Tibial artery (tissue), 4 donors: ENCODE results near the gene CCT5.

ENCODE experiments used
- DNase-seq, 2 donors: peaks; one replicate each; pipeline ENCODE4 v3.0.0-alpha.2; 2019
- H3K27ac ChIP-seq, 2 donors: fragments of 200-600 bp; sonication (generic) in 1 of 2; 1 replicate in 1 of 2; 2 replicates in 1 of 2; pipeline ENCODE4 v1.5.1; 2018 to 2019; ENCODE audit warnings: mild to moderate bottlenecking in 1 of 2
- H3K27me3 ChIP-seq, 2 donors: fragments of 200-600 bp; sonication (generic) in 1 of 2; one replicate each; pipeline versions ENCODE4 v1.5.1 to v1.6.0; 2016 to 2019
- H3K36me3 ChIP-seq, 3 donors: fragments of 200-600 bp; sonication (generic) in 2 of 3; one replicate each; pipeline ENCODE4 v1.5.1; 2016 to 2019; ENCODE audit warnings: mild to moderate bottlenecking in 2 of 3
- H3K4me1 ChIP-seq, 4 donors: fragments of 200-600 bp; sonication (generic) in 2 of 4; 1 replicate in 3 of 4; 2 replicates in 1 of 4; pipeline ENCODE4 v1.5.1; 2016 to 2019
- H3K4me3 ChIP-seq, 2 donors: fragments of 200-600 bp; sonication (generic) in 1 of 2; 1 replicate in 1 of 2; 2 replicates in 1 of 2; pipeline ENCODE4 v1.5.1; 2018 to 2019; ENCODE audit warnings: mild to moderate bottlenecking in 2 of 2
- H3K9me3 ChIP-seq, 3 donors: fragments of 200-600 bp; sonication (generic) in 1 of 3; one replicate each; pipeline ENCODE4 v1.5.1; 2016 to 2019
- intact Hi-C: fragments of 100-400 bp; cut with DNase I; formaldehyde crosslinking; loops from one replicate; pipeline ENCODE4 v1.15.0; 2023; ENCODE audit warnings: low total_unique reads
- TF ChIP-seq, protein P1 (sequence below), 2 experiments: fragments of 200-600 bp in 1 of 2; fragments of 450-650 bp in 1 of 2; IDR thresholded peaks; one replicate each; pipeline ENCODE4 v1.5.1; 2017 to 2019; ENCODE audit warnings: antibody characterized with exemption in 2 of 2, mild to moderate bottlenecking in 1 of 2, moderate library complexity in 1 of 2

The CCT5 gene

GRCh38 chr5:10262995-10263394, 12.9 kb downstream of the CCT5 start:
- no peak for DNase-seq
- intact Hi-C loops, result no loop called here
- Histone ChIP-seq H3K4me3 (no peak overlapping the region), H3K9me3 (no peaks in the 10 kb centered on the region), H3K27ac (no peak overlapping the region), H3K36me3 (peaks cover 71 to 81% (median 77%) of the 10 kb centered on the region in 3 donors), H3K27me3 (no peaks in the 10 kb centered on the region), H3K4me1 (no peaks in the 10 kb centered on the region)
- TF ChIP-seq, protein P1, sequence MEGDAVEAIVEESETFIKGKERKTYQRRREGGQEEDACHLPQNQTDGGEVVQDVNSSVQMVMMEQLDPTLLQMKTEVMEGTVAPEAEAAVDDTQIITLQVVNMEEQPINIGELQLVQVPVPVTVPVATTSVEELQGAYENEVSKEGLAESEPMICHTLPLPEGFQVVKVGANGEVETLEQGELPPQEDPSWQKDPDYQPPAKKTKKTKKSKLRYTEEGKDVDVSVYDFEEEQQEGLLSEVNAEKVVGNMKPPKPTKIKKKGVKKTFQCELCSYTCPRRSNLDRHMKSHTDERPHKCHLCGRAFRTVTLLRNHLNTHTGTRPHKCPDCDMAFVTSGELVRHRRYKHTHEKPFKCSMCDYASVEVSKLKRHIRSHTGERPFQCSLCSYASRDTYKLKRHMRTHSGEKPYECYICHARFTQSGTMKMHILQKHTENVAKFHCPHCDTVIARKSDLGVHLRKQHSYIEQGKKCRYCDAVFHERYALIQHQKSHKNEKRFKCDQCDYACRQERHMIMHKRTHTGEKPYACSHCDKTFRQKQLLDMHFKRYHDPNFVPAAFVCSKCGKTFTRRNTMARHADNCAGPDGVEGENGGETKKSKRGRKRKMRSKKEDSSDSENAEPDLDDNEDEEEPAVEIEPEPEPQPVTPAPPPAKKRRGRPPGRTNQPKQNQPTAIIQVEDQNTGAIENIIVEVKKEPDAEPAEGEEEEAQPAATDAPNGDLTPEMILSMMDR (IDR thresholded peaks at IDR 0.05), result no peak

GRCh38 chr5:10264604-10265003, 14.5 kb downstream of the CCT5 start:
- H3K36me3 ChIP-seq, result peaks cover 55 to 65% (median 61%) of the 10 kb centered on the region in 3 donors
- no peaks in the 10 kb centered on the region for H3K4me1 ChIP-seq
- H3K27ac ChIP-seq, result no peak overlapping the region
- DNase-seq, result no peak
- intact Hi-C loops, result no loop called here
- TF ChIP-seq, protein P1 (IDR thresholded peaks at IDR 0.05), result no peak
- no peaks in the 10 kb centered on the region for H3K9me3 ChIP-seq
- H3K4me3 ChIP-seq, result no peak overlapping the region
- no peaks in the 10 kb centered on the region for H3K27me3 ChIP-seq

DNA sequence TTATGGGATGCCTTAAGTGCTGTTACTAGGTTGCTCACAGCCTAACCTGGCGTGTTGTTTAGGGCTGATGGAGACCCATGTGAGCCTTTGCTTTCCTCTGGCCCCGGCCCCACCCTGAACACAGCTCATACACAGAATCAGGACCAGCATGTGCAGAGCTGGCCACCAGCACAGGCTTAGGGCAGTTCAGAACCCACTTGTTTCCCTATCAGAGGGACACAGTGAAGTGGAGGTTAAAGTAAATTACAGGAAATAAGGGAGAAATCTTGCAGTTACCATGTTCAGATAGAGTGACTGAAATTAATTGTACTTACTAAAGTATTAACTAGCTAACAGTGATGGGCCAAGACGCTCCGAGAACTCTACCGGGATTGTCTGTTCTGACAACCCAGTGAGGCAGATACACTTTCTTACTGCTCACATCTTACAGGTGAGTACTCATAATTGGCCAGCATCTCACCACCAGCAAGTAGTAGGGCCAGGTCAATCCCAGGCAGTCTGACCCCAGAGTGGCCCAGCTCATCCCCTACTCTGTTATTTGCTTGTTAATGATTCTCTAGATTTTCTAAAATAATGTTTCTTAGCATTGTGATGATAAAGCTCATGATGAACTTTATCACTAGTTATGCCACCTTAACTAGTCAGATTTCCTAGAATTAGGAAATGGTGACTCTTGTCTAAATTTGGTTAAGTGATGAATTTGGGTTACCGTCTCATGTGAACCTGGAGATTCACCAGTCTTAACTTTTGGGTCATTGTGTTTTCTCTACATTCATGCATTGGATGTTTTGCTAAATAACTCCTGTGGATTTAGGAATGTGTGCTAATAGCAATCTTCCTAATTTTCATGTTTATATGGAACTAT, 15.4 kb downstream of the CCT5 start:
- Histone ChIP-seq H3K27ac (no peak overlapping the region), H3K36me3 (peaks cover 46 to 56% (median 52%) of the 10 kb centered on the region in 3 donors), H3K27me3 (no peaks in the 10 kb centered on the region), H3K4me1 (no peaks in the 10 kb centered on the region), H3K9me3 (no peaks in the 10 kb centered on the region), H3K4me3 (no peak overlapping the region)
- TF ChIP-seq, protein P1 (IDR thresholded peaks at IDR 0.05), result no peak
- intact Hi-C loops, result no loop called here
- DNase-seq, result no peak

DNA sequence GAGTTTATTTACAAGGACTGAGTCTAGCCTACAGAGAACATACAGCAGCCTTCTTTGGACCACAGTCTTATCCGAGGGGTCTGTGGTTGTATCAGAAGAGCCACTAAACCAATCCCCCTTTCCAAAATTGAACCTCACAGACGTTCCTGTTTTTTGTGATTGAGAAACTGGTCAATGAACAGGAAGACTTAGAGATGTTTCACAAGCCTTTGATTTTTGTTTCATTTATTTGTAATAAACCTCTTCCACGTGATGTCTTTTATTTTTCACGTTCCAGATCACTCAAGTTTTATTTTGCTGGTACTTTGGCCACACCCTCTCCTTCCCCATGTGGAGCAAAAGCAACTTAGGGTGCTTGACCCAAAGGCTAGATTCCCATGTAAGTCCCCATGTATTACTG, 16.1 kb downstream of the CCT5 start:
- Histone ChIP-seq H3K36me3 (peaks cover 39 to 49% (median 46%) of the 10 kb centered on the region in 3 donors), H3K27ac (no peak overlapping the region), H3K27me3 (no peaks in the 10 kb centered on the region), H3K4me1 (no peaks in the 10 kb centered on the region), H3K9me3 (no peaks in the 10 kb centered on the region), H3K4me3 (no peak overlapping the region)
- TF ChIP-seq, protein P1 (IDR thresholded peaks at IDR 0.05), result no peak
- intact Hi-C loops, result no loop called here
- DNase-seq, result no peak

GRCh38 chr5:10266839-10267238, 16.8 kb downstream of the CCT5 start:
- Histone ChIP-seq H3K4me1 (no peaks in the 10 kb centered on the region), H3K9me3 (no peaks in the 10 kb centered on the region), H3K27me3 (no peaks in the 10 kb centered on the region), H3K27ac (no peak overlapping the region), H3K36me3 (peaks cover 32 to 42% (median 39%) of the 10 kb centered on the region in 3 donors), H3K4me3 (no peak overlapping the region)
- intact Hi-C loops, result no loop called here
- DNase-seq, result no peak
- TF ChIP-seq, protein P1 (IDR thresholded peaks at IDR 0.05), result no peak
